GM21576 (cell line): Measurements from ENCODE around the gene TULP3.

Experiments used
- ATAC-seq: cut with Tn5 transposase; IDR thresholded peaks from one replicate; pipeline ENCODE4 v1.9.1; 2021; ENCODE audit warnings: mild to moderate bottlenecking, moderate library complexity; ENCODE audit not compliant: unreplicated experiment

Gene TULP3

DNA sequence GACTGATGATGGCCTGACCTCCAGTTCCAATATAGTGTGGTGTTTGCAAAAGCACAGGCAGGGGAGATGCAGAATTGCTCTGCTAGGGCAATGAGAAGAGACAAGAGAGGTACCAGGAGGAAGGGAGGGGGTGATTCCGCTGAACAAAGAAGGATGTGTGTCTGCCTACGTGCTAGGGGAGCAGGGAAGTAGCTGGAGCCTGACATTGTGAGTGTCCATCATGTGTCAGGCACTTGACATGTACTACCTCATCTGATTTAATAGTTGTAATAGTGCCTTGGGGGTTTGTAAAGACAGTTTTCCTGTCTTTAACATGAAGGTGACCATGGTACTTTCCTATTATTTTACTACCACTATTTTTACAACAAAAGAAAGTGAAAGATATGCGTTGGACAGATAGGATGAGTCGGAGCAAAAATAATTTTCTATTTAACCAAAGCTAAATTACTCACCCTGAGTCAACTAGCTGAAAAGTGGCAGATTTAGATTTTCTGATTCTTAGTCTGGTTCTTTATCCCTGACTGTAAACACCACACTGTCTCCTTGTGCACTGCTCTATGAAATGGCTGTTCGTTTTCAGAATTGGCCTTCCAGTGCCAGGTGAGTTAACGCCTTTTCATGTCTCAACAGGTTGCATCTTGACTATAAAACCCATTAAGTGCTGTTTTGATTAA is 34.8 kb downstream of the TULP3 start:
- ATAC-seq = no peak

DNA sequence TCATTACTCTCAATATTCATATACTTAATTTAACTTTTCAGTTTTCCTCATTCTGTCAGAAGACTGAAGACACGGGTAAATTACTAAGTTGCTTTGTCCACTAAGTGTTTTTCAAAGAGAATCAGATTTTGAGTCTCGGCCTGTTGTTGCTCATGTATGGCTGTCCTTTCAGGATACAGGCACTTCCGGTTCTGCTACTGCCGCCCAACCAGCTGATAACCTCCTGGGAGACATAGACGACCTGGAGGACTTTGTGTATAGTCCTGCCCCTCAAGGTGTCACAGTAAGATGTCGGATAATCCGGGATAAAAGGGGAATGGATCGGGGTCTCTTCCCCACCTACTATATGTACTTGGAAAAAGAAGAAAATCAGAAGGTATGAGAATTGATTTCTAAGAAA is 40.2 kb downstream of the TULP3 start:
- ATAC-seq = no peak

- ATAC-seq = no peak
Observed at GRCh38 chr12:2933586-2933985, 42.9 kb downstream of the TULP3 start.

GRCh38 chr12:2934371-2934770 is 43.7 kb downstream of the TULP3 start:
- no peak for ATAC-seq

GRCh38 chr12:2936301-2936700 is 45.6 kb downstream of the TULP3 start:
- ATAC-seq = no peak

GRCh38 chr12:2937500-2937899 is 46.8 kb downstream of the TULP3 start:
- no peak for ATAC-seq

- no peak for ATAC-seq
Observed at GRCh38 chr12:2939191-2939590, 48.5 kb downstream of the TULP3 start.

- ATAC-seq = no peak
Observed at GRCh38 chr12:2940564-2940963, 49.9 kb downstream of the TULP3 start.

GRCh38 chr12:2941524-2941923 is 50.8 kb downstream of the TULP3 start:
- ATAC-seq = no peak

DNA sequence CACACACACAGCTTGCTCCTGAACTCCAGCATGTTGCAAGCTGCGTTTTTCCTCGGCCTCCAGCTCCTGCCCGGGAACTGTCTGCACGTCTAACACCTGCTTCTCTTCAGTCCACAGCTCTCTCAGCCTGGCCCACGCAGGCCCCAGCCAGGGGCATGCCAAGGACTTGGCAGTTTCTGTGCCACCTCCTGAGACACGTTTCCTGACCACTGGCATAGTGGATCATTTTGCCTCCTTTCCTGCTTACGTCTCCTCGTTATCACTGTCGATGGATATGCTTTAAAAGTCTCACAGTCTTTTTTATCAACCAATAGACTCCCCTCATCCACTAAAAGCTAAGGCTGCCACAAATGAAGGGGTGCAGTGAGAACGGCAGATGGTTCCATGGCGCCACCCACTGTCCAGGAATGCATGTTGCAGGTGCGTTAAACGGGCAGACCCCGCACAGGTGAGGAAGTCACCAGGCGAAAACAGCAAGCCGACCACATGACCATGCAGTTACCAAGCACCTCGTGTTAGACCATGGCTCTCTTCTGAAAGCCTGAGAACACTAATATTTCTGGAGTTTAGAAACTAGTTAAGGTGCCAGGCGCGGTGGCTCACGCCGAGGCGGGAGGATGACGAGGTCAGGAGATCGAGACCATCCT is 53.8 kb downstream of the TULP3 start:
- no peak for ATAC-seq

- ATAC-seq = no peak
Observed at GRCh38 chr12:2949411-2949810, 58.7 kb downstream of the TULP3 start.

GRCh38 chr12:2955888-2956287 is 65.2 kb downstream of the TULP3 start:
- ATAC-seq = no peak

DNA sequence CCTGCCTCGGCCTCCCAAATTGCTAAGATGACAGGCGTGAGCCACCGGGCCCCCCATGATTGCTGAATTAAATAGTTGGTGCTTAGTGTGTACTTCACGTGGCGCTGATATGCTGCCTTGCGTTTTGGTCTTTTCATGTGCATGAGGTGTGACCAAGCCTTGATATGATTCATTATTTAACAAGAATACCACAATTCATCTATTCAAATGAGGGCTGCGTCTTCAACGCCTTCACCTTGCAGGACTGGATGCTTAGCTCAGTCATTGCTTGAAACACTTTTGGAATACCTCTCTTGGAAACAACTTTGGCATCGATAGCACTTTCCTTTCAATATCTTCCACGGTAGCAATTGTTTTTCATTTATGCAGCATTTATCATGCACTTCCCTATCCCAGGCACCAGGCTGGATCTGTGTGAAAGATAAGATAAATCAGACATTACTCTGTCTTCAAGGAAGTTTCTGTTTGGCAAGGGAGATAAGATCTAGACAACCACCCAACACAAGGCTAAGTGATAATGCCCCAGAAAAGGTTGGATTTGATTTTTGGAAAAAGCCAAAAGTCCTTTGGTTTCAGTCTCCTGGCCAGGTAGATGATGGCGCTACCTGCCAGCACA is 67.2 kb downstream of the TULP3 start:
- ATAC-seq = no peak

GRCh38 chr12:2958432-2959191 is 67.9 kb downstream of the TULP3 start:
- no peak for ATAC-seq

- ATAC-seq = no peak
Observed at GRCh38 chr12:2959192-2959504, 68.5 kb downstream of the TULP3 start, which contains the start of gene TEAD4. TEAD4 (plus strand) TSS chr12:2959397.

DNA sequence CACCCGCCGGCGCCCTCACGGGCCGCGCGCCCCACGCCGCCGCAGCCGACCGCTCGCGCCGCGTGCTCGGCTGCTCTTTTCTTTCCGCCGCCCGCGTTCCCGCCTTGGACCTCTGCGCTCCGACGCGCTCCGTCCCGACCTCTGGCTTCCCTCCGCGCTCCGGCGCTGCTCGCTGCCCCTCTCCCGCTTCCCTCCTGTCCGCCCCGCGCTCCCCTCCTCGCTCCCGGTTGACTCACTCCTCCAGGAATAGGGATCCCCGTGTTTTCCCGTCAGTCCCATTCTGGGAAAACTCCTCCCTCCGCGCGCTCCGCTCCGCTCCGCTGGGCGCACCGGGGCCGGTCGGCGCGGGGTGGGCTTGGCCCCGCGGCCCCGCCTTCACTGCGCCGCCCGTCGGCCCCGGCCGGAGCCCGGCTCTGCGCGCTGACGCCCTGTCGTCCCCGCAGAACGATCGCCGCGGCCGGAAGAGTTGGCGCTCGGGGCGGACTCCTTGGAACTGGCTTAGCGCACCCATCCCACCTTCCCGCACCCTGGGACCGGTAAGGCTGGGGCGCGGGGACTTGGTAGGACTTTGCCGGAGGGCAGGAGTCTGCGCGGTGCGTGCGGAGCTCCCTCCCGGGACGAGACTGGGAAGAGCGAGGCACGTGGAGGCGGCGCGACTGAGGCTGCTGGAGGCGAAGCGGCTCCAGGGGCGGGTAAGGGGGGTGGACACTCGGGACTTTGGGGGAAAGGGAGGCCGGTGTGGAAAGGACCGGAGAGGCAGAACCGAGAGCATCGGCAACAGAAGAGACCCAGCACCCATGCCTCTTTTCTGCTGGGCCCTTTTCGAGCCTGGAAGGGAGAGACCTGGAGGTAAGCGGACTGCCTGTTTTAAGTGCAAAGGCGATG is 69.1 kb downstream of the TULP3 start:
- no peak for ATAC-seq

- no peak for ATAC-seq
Observed at GRCh38 chr12:2960390-2960956, 69.8 kb downstream of the TULP3 start.

DNA sequence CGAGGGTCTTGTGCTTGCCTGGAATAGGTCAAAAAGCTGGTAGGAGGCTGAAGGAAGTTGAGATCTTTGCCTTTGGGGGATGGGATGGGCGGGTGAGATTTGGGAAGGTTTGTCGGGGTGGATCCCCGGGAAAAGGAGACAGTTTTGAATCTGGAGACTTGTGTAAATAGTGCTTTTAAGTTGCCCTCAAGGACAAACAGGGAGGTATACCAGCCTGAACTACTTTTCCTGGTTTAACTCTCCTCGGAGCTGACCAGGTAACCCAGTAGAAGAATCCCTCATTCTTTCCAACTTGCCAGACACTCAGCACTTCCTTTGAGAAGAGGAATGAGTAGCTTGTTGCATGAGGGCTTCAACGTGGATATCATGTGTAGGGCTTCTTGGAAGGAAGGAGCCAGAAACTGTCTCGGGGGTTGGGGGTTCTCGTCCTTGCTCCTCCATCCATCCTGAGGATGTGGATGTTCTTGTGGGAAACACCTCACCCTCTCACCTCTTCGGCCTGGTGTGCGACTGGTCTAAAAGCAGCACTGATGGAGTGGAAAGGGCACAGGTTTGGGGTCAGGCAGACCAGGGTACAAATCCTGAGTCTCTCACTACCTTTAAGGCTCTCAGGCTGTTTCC is 70.4 kb downstream of the TULP3 start:
- ATAC-seq = no peak

DNA sequence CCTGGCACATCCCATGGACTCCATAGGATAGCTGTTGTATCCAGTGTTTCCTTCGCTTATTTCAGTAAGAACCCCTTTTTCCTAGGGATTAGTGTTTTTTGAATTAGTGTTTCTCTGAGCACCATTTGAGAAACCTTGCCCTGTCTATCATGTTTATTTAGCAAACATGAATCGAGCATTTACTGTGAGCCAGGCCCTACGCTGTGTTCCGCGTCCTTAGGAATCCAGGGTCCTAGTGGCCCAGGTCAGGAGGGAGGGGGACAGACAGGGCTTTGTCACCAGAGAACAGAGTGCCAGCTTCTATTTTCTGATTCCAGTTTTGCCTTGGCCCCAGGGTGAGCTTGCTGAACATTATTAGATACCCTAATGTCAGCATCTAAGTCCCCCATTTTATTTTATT is 71.0 kb downstream of the TULP3 start:
- no peak for ATAC-seq

GRCh38 chr12:2963154-2963759 is 72.6 kb downstream of the TULP3 start:
- no peak for ATAC-seq
